Measurements from ENCODE around the gene UAP1. TPM values are rescaled to one million over a fixed set of nuclear protein-coding genes. Genes with fewer than 3 reads are reported as not detected.

UAP1 gene
- total RNA-seq, 2 experiments from 2014 or later: 44.5 to 45.8 TPM

DNA sequence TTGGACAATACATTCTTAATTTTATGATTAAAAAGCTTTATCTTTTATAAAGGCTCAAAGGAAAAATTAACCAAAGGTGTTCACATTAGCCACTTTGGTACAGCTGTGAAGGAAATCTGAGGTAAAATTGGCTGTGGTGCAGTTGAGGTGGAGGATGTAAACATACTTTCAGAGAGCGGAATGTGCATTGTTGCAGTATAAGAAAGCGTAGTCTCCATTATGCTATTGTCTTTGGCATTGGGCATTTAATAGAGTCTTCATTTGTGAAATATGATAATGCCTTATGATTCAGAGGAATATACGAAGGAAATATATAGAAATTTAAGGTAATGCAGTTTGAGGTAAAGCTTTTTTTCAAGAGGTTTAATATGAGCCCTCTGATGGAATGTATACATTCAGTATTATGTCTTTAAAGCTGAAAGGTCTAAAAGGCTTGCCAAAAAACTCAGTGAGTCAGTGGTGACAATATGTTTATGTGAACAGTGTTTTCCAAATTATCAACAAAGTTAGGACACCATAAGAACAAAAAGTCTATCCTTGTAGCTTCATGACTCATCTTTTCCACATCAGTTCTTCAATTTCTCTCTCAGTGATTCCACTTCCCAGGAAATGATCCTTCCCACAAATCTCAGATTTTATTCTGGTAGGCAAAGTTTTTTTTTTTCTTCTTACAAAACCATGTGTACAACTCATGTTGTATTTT lies 43.9 kb downstream of the UAP1 start:
- Histone ChIP-seq H3K9me3 (ENCODE audit: control insufficient read depth in 1 of 2, insufficient read depth in 1 of 2, low read length in 2 of 2) (no peaks in the 10 kb centered on the region), H3K4me1 (ENCODE audit: insufficient read depth, low read length) (no peaks in the 10 kb centered on the region), H3K36me3 (ENCODE audit: insufficient read depth, low read length) (no peaks in the 10 kb centered on the region), H3K4me3 (ENCODE audit: low read length) (no peak overlapping the region), H3K27ac (ENCODE audit: low read depth in 1 of 2, low read length in 2 of 2) (no peak overlapping the region), H3K27me3 (ENCODE audit: control insufficient read depth in 1 of 2, insufficient read depth in 2 of 2, low read length in 2 of 2) (no peaks in the 10 kb centered on the region)
- peaks cover 28% of the 10 kb centered on the region for H3K36me3 Mint-ChIP-seq (ENCODE audit: low read depth)
- H3K4me1 Mint-ChIP-seq (ENCODE audit: low read depth): no peaks in the 10 kb centered on the region
- no peak for DNase-seq
- no peak for ATAC-seq (ENCODE audit: poor library complexity)
- no peak overlapping the region for H3K4me3 Mint-ChIP-seq
- no peaks in the 10 kb centered on the region for H3K9me3 Mint-ChIP-seq
- H3K27ac Mint-ChIP-seq: no peak overlapping the region
- no peak for TF ChIP-seq CTCF (IDR thresholded peaks at IDR 0.05)
- no peaks in the 10 kb centered on the region for H3K27me3 Mint-ChIP-seq
- intact Hi-C loops (cut with DNase I, micrococcal nuclease): no loop called here
- POLR2A ChIA-PET: interaction anchor here (0.7 kb wide), 1 partner anchor 40 kb away, joined by 3 read pairs; no protein-coding TSS in a partner anchor
- CTCF ChIA-PET: interaction anchor here (0.7 kb wide), 1 partner anchor 15 kb away, joined by 4 read pairs; no protein-coding TSS in a partner anchor

DNA sequence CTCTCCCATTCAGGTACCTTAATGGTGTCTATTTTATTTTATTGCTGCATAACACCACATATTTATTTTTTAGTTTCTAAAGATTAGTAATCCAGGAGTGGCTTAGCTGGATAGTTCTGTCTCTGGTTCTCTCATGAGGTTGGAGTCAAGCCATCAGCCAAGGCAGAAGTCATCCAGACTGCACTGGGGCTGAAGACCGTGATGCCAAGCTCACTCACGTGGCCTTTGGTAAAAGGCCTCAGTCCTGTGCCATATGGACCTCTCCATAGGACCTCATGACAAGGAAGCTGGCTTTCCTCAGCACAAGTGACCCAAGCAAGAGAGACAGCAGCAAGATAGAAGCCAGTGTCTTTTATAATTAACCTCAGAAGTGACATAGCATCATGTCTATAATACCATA lies 47.8 kb downstream of the UAP1 start:
- H3K9me3 Mint-ChIP-seq: no peaks in the 10 kb centered on the region

DNA sequence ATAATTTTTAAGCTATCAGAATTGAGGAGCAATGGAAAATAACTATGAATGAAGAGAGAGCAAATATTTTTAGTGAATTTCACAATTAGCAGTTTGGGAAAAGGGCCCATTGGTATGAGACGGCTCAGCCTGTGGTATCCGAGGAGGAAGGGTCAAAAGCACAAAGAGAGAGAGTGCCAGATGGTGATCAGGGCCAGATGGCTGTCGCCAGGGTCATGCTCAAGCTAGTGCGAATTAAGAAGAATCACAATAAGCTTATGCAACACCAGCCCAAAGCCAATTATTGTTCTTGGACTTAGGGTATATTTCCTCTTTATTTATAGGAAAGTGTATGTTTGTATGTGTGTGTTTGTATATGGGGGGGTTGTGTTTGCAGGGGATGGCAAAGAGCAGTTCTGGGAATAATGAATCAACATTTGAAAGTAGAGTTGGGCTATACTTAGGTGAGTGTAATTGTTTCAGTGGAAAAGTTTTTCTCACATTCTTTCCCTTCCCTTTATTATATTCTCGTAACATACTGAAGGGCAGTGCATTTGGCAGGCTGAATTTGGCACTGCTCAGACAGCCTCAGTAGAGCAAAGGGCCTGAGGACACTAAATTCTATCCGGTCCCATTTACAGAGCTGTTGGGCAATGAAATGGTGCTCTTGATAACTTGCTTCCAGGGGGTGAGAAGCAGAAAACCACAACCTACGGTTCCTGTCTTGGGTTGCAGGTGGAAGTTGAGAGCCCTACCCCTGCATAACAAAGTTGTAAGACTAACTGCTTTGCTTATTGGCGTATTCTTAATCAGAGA lies 51.3 kb downstream of the UAP1 start:
- TF ChIP-seq CTCF (IDR thresholded peaks at IDR 0.05): no peak
- H3K9me3 Mint-ChIP-seq: peaks cover 7% of the 10 kb centered on the region
- no peak for DNase-seq
- no peaks in the 10 kb centered on the region for H3K4me1 Mint-ChIP-seq (ENCODE audit: low read depth)
- Histone ChIP-seq H3K9me3 (ENCODE audit: control insufficient read depth in 1 of 2, insufficient read depth in 1 of 2, low read length in 2 of 2) (peaks cover 3 to 15% of the 10 kb centered on the region in 2 experiments), H3K27me3 (ENCODE audit: control insufficient read depth in 1 of 2, insufficient read depth in 2 of 2, low read length in 2 of 2) (no peaks in the 10 kb centered on the region), H3K27ac (ENCODE audit: low read depth in 1 of 2, low read length in 2 of 2) (no peak overlapping the region), H3K4me3 (ENCODE audit: low read length) (no peak overlapping the region), H3K36me3 (ENCODE audit: insufficient read depth, low read length) (no peaks in the 10 kb centered on the region), H3K4me1 (ENCODE audit: insufficient read depth, low read length) (no peaks in the 10 kb centered on the region)
- no peak overlapping the region for H3K27ac Mint-ChIP-seq
- POLR2A ChIA-PET: no interaction called here
- CTCF ChIA-PET: no interaction called here
- intact Hi-C loops (cut with DNase I, micrococcal nuclease): no loop called here
- no peak for ATAC-seq (ENCODE audit: poor library complexity)
- H3K4me3 Mint-ChIP-seq: no peak overlapping the region
- peaks cover 18% of the 10 kb centered on the region for H3K36me3 Mint-ChIP-seq (ENCODE audit: low read depth)
- no peaks in the 10 kb centered on the region for H3K27me3 Mint-ChIP-seq

More for the DNA sequence above, 47.8 kb downstream of the UAP1 start:
- ATAC-seq (ENCODE audit: poor library complexity) (no peak), DNase-seq (no peak)
- no peaks in the 10 kb centered on the region for H3K27me3 ChIP-seq (ENCODE audit: control insufficient read depth in 1 of 2, insufficient read depth in 2 of 2, low read length in 2 of 2)
- no peak overlapping the region for H3K4me3 Mint-ChIP-seq
- no peaks in the 10 kb centered on the region for H3K27me3 Mint-ChIP-seq
- H3K4me1 ChIP-seq (ENCODE audit: insufficient read depth, low read length): no peaks in the 10 kb centered on the region
- H3K4me3 ChIP-seq (ENCODE audit: low read length): no peak overlapping the region
- ChIA-PET POLR2A (no interaction called here), CTCF (no interaction called here)
- H3K36me3 Mint-ChIP-seq (ENCODE audit: low read depth): peaks cover 3% of the 10 kb centered on the region
- H3K4me1 Mint-ChIP-seq (ENCODE audit: low read depth): no peaks in the 10 kb centered on the region
- no peak overlapping the region for H3K27ac ChIP-seq (ENCODE audit: low read depth in 1 of 2, low read length in 2 of 2)
- no peak for TF ChIP-seq CTCF (IDR thresholded peaks at IDR 0.05)
- no peaks in the 10 kb centered on the region for H3K36me3 ChIP-seq (ENCODE audit: insufficient read depth, low read length)
- no peak overlapping the region for H3K27ac Mint-ChIP-seq
- intact Hi-C loops (cut with DNase I, micrococcal nuclease): no loop called here
- H3K9me3 ChIP-seq (ENCODE audit: control insufficient read depth in 1 of 2, insufficient read depth in 1 of 2, low read length in 2 of 2): no peaks in the 10 kb centered on the region
